ENCODE results near the gene VAT1.
"Not testable (repeated sequence)": the region's sequence is repeated elsewhere in the genome, so short reads cannot be mapped to it uniquely, and the experiment has no call there.

Gene VAT1

DNA sequence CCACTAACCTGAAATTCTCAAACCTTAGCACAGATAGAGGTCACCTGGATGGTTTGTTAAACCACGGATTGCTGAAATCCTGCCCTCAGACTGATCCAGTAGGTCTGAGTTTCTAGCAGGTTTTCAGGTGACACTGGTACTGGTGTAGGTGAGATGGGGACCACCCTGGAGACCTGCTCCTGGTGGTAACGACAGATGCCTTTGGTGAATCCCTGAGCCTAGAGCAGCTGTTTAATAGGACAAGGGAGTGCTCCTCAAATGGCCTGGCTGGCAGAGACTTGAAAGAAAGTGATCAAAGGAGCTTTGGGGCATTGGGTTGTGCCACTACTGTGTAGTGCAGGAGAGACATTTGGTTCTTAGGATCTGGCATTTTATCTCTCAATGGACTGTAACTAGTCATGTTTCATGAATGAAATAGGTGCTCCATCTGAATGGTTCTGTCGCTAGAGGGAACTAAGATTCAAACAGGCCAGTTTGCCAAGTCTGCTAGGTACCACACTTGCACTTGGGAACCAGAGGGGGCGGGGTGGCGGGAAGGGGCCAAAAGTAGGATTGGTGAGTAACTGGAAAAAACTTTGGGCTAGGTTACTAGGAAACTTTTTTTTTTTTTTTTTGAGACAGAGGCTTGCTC, 18.5 kb downstream of the VAT1 start:
- no peak for DNase-seq

DNA sequence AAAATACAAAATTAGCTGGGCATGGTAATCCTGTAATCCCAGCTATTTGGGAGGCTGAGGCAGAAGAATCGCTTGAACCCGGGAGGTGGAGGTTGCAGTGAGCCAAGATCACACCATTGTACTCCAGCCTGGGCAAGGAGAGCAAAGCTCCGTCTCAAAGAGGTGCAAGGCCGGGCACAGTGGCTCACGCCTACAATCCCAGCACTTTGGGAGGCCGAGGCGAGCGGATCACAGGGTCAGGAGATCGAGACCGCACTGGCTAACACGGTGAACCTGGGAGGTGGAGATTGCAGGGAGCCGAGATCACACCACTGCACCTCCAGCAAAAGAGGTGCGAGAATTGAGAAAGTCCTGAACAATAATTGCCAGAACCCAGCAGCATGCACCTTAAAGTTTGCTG, 21.3 kb downstream of the VAT1 start:
- DNase-seq: not testable (repeated sequence)

DNA sequence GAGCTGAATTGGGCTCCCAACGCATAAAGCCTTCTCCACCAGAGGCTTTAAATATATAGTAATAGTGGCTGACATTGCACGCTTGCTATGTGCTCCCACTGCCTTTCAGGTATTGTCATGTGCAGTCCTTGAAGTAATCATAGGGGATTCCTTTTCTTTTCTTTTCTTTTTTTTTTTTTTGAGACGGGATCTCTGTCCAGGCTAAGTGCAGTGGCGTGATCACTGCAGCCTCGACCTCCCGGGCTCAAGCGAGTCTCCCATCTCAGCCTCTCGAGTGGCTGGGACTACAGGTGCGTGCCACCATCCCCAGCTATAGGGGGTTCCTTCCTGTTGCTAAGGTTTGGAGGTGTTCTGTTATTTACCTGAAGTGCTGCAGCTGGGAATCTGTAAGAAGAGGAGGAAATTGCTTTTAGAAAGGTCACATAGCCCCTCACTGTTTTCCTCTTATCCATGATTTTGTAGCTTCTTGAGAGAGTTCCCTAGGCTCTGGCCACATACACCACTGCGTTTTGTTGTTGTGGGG, 23.1 kb downstream of the VAT1 start:
- no peak for DNase-seq

DNA sequence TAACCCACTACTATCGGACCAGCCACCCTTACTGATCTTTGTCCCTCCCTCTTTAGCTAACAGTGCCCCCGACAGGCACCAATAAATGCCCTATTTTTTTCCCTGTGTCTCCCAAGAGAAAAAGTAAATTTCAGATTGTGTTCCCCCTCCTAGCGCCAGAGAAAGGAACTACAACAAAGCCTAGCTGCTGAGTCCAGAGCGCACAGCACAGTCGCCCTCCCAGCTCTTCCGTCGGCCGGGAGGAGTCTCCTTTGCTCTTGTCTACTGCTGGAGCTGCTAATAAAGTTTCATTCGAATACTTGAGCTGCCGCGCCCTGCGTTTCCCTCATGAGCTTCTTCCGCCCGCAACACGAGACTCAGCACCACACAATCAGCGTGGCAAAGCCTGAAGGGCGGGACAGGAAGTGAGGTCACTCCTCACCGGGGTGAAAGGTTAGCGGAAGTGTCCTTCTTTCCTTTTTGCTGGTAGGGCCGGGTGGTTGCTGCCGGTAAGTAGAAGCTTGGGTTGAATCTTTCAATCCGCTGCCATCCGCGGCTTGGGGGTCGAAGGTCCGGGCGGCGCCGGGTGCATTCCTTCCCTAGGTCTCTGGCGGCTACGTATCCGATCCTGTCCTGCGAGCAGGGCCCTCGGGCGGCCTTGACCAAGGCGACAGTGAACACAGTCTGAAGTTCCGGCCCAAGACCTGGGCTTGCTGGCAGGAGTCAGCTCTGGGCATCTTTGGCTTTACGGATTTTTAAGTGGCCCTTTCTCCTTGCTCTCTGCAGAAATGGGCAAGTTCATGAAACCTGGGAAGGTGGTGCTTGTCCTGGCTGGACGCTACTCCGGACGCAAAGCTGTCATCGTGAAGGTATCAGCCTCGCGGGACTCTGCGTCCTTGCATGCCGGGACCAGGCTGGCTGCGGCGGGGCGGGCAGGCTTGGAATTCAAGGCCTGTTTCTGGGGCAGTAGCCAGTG, 23.9 kb downstream of the VAT1 start, which contains the start of gene RPL27:
TSS of gene RPL27 (plus strand) at position 436 of the 955 bp plus-strand sequence. CDS start at position 768, 332 bp downstream.
- DNase-seq: peak; percentile 99

DNA sequence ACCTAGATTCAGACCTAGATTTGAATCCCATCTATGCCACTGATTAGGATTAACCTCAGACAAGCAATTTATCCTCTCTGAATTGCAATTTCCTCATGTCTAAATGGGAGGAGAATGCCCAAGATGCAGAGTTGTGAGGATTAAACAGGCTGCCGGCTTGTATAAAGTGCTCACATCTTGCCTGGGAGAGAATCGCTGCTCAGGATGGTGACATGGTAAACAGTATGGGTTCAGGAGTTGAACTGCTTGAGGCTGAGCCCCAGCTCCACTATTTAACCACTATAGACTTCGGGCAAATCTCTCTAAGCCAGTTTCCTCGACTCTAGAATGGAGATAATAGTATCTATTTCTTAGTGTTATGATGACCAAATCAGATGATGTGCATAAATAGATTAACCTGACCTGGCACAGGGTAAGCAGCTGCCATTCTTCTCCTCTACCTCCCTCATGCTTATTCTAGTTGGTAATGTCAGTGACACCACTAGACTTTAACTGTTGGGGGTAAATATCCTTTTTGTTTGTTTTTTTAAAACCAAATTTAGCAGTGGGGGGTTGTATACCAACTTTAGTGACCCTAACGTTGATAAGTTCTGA, 24.7 kb downstream of the VAT1 start:
- DNase-seq: no peak

DNA sequence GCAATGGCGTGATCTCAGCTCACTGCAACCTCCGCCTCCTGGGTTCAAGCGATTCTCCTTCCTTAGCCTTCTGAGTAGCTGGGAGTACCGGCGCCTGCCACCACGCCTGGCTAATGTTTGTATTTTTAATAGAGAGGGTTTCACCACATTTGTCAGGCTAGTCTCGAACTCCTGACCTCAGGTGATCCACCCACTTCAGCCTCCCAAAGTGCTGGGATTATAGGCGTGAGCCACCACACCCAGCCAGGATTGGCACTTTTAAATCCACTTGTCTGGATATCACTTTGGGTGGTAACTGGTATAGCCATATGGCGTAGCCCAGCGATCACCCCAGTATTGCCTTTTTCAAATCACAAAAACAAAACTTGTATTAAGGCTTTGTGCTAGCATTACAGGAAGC, 28.3 kb downstream of the VAT1 start:
- not testable (repeated sequence) for DNase-seq

DNA sequence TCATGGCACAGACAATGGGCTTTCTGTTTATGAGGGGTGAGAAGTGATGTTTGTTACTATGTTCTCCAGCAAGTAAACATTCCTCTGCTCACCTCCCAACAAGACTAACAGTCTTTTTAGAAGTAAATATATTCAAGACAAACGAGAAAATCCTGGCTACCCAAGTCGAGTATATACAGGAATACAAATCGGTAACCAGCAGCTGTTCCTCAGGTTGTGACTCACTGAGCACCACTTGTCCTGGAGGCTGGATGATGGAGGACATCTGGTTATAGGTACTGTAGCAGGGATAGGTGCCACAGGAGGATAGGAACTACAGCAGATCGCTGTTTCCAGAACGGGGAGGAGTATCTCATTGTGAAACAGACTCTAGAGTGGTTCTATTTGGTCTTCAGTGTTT, 29.3 kb downstream of the VAT1 start:
- no peak for DNase-seq

DNA sequence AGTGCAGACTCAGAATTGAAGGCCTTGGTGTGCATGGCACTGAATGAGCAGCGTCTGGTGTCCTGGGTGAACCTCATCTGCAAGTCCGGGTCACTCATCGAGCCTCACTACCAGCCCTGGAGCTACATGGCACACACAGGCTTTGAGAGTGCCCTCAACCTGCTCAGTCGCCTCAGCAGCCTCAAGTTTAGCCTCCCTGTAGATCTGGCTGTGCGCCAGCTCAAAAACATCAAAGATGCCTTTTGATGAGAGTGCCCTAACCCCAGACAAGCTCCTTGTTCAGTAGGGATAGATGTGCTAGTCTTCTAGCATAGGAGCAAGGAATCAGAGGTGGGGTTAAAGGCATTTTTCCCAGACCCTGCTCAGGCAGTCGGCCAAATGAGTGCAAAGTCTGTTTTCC, 30.7 kb downstream of the VAT1 start:
- DNase-seq: no peak

DNA sequence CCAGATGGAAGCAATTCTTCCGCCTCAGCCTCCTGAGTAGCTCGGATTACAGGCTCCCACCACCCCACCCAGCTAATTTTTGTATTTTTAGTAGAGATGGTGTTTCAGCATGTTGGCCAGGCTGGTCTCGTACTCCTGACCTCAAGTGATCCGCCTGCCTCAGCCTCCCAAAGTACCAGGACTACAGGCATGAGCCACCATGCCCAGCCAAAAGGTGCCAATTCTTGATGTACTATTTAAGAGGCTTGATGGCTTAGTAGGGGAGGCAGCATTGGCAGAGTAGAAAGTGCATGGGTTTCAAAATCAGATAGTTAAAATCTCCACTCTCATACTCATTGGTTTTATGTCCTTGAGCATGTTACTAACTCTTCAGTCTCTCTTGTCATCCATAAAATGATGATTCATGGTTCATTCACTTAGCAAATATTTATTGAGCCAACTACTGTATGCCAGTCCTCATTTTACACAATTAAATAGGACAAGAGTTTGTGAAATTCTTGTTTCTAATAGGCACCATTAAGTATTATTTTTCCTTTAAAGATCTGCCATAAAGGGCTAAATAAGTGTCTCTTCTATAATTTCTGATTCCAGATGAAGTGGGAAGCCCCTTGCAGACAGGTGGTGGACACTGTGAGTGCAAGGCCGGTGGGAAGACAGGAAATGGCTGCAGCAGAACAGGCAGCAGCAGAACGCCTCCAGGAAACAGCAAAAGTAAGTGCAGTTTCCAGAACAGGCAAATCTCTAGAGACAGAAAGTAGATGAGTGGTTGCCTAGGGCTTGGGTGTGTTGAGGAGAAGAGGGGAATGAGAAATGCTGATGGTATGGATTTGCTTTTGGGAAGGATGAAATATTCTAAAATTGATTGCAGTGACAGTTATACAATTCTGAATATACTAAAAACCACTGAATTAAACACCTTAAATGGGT, 32.2 kb downstream of the VAT1 start:
- no peak for DNase-seq

DNA sequence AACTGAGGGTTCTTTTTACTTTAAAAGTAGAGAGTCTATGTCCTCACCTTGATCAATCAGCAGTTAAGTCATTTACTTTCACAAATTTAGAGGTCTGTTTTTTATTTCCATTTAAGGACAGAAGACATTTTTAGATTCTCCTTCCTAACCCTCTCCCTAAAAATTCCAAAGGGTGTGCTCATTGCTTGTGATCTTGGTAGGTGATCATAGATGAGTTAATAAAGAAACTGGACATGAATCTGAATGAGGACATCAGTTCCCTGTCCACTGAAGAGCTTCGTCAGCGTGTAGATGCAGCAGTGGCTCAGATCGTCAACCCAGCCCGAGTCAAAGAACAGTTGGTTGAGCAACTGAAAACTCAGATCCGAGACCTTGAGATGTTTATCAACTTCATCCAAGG, 33.0 kb downstream of the VAT1 start:
- no peak for DNase-seq

DNA sequence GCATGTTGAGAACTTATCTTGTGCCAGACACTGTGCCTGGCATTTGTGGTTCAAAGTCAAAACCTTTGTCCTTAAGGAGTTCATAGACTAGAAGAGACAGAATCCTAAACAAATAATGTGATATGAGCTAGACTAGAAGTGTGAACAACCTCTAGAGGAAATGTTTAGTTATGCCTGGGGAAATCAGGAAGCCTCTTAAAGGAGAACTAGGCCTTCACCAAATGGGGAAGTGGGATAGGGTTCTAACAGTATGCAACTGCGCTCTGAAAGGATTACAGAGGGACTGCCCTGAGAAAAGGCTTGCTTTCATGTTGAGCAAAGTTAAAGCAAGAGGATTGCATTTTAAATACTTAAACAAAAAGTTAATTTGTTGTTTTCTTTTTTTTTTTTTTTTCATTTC, 37.0 kb downstream of the VAT1 start:
- no peak for DNase-seq

DNA sequence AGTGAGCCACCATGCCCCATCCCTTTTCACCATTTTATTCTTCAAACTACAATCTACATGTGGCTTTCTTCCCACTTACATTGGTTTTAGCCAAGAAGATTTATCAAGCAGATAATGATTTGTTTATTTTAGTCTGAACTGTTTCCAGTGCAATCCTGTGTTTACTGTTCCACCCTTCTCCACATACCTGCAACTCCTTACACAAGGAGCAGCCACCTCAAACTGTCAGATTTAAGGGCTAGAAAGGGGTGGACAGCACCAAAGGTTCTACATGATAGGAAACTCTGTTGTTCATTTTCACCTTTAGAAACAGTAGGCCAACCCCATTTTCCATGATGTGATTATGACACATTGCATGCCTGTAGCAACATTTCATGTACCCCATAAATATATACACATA, 39.9 kb downstream of the VAT1 start:
- no peak for DNase-seq

DNA sequence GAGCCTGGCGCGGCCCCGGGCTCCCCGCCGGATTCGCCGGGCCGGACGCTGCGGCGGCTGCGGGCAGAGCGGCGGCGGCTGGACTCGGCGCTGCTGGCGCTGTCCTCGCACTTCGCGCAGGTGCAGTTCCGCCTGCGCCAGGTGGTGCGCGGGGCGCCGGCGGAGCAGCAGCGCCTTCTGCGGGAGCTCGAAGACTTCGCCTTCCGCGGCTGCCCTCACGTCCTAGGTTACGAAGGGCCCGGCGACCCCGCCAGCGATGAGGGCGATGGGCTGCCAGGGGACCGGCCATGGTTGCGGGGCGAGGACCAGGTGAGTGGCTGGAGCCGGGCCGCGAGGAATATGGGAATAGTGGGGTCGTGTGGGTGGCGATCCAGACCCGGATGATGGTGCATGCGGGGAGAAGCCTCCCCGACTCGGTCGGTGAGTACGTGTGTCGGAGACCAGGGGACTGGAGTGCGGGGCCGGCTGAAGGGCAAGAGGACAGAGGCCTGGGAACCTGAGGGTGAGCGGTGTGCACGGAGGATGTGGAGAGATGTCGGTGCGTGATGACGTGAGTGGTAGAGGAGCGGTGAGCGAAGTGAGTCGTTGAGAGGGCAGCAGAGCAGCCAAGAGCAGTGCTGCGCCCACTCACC, 41.3 kb downstream of the VAT1 start:
- DNase-seq: peak; percentile 62

DNA sequence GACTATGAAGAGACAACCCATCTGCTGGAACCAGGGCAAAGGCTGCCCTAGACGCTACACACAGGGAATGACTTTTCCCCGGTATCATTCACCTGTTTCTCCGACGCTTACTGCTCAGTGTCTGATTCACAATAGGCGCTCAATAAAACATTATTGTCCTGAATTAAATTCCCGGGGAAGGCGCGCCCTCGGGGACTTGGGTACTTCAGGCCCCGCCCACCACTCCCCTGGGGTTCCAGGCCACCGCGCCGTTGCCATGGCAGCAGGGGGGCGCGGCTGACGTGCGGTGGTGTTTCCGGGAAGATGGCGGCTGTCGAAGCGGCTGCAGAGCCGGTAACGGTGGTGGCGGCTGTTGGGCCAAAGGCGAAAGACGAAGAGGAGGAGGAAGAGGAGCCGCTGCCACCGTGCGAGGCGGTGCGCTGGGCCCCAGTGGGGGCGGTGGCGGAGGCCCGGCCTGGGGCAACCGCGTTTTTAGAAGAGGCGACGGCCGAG, 41.9 kb downstream of the VAT1 start, which contains the start of gene RUNDC1:
TSS of gene RUNDC1 (plus strand) at position 292 of the 492 bp plus-strand sequence. CDS start at position 304, 12 bp downstream.
- peak; percentile 93 for DNase-seq

DNA sequence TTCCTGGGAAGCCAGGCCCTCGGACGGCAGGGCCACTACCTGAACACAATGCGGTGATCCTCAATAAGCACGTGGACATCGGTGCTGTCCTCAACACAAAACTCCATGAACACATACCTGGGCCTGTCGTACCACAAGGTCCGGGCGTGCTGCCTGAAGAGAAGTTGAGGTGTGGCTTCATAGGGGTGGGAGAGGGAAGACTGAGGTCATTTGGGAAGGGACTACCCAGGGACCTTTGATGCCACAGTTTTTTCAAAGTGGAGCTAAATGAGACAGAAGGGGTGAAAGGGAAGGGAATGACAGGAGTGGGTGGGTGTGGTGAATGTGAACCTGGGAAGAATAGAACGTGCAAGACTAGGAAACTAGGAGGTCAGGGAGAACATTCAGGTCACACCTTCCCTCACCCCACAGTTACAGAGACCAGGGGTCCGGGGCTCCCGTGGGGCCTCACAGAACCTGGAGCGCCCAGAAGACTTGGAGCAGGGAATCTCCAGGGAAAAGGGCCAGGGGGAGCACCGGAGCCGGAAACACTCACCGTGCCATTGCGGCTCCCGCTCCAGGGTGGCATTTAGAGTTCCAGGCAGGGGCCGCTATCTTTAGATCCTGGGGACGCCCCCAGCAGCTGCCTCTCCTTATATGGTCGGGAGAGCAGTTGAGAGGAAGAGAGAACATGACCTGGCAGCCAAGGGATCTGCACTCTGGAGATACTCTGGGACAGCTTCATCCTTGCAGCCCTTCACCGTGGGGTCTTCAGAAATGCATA, 42.5 kb downstream of the VAT1 start, which contains the start of gene PTGES3L:
TSS of gene PTGES3L (minus strand) at position 570 of the 763 bp plus-strand sequence. CDS start at position 543, 27 bp downstream.
- DNase-seq: peak; percentile 83

DNA sequence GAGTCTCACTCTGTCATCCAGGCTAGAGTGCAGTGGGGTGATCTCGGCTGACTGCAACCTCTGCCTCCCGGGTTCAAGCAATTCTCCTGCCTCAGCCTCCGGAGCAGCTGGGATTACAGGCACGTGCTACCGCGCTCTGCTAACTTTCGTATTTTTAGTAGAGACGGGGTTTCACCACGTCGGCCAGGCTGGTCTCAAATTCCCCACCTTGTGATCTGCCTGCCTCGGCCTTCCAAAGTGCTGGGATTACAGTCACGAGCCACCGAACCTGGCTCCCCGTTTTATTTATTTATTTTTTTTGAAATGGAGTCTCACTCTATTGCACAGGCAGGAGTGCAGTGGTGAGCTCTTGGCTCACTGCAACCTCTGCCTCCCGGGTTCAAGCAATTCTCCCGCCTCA, 46.5 kb downstream of the VAT1 start:
- DNase-seq: not testable (repeated sequence)

DNA sequence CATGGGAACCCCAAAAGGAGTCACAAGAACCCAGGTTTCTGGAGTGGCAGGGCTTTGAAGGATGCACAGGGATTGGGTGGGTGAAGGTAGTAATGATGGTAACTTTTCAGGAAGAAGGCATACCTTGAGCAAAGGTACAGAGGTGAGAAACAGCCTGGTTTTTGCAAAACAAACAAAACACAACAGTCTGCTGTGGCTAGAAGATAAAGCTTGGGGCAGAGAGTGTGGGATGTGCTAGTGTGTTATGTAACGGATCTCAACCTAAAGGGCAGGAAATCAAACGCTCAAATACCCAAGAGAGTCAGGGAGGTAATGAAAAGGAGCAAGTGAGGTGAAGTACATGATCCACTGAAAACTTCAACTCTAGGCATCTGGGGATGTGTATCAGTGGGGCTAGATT, 46.9 kb downstream of the VAT1 start:
- no peak for DNase-seq

DNA sequence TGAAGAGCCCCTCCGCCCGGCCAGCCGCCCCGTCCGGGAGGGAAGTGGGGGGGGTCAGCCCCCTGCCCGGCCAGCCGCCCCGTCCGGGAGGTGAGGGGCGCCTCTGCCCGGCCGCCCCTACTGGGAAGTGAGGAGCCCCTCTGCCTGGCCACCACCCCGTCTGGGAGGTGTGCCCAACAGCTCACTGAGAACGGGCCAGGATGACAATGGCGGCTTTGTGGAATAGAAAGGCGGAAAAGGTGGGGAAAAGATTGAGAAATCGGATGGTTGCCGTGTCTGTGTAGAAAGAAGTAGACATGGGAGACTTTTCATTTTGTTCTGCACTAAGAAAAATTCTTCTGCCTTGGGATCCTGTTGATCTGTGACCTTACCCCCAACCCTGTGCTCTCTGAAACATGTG, 48.9 kb downstream of the VAT1 start:
- not testable (repeated sequence) for DNase-seq

DNA sequence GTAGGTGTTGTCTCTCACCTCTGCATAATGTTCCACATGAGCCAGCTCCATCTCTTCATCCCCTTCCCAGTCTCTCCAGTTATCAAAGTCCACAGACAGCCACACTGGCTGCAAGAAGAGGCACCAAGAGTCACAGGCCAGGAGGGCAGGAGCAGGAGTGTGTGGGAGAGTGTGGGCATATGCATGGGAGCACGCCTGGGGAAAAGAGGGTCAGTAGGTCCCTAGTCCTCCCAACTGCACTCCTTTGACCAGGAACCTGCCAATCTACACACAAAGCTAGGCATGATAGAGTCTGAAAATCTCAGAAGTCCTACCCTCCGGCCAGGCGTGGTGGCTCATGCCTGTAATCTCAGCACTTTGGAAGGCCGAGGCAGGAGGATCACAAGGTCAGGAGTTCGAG, 50.6 kb downstream of the VAT1 start:
- no peak for DNase-seq

DNA sequence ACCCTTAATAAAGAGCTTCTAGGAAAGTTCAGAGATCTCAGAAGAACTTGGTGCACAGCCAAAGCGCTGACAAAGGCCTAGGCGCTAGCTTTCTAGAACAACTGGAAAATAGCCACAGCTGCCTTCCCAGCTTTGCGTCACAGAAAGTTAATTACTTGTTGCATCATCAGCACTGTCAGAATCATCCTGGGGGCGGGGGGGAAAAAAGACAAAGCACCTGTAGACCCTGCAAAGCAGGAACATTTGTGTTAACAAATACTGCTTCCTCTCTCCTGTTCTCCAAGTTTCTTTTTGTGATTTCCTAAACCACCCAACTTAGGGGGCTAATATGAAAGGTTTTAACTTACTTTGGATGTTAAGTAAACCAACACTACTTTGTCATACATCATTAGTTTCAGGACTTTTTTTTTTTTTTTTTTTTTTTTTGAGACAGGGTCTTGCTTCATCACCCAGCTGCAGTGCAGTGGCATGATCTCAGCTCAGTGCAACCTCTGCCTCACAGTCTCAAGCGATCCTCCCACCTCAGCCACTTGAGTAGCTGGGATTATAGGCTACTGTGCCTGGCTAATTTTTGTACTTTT, 53.1 kb downstream of the VAT1 start:
- DNase-seq: no peak

Data from NCI-H146 (cell line).